Measurements from ENCODE around the gene GARNL3. TPM values are rescaled to one million over a fixed set of nuclear protein-coding genes. Genes with fewer than 3 reads are reported as not detected.
A peak's percentile ranks its signal among the peaks of the same experiment; 100 is the strongest.

GARNL3 gene
- total RNA-seq, 1 donor from 2014 or later = 32.0 TPM

GRCh38 chr9:127365461-127365860 lies 100.9 kb downstream of the GARNL3 start:
- no peak for DNase-seq (ENCODE audit: low spot score)
- Histone ChIP-seq H3K4me3 (no peak overlapping the region), H2AFZ (replicated peaks) (no peak overlapping the region), H3K4me1 (no peaks in the 10 kb centered on the region), H4K20me1 (ENCODE audit: low read depth) (no peaks in the 10 kb centered on the region), H3K79me2 (ENCODE audit: low read depth) (no peaks in the 10 kb centered on the region), H3K27ac (no peak overlapping the region), H3F3A (ENCODE audit: low read depth) (no peaks in the 10 kb centered on the region), H3K27me3 (no peaks in the 10 kb centered on the region), H3K9me3 (ENCODE audit: low read depth) (no peaks in the 10 kb centered on the region), H3K36me3 (no peaks in the 10 kb centered on the region), H3K9ac (no peak overlapping the region), H3K4me2 (no peak overlapping the region)
- no peaks in the 10 kb centered on the region for H3K4me1 Mint-ChIP-seq
- H3K9me3 Mint-ChIP-seq = no peaks in the 10 kb centered on the region
- TF ChIP-seq EZH2 (IDR thresholded peaks at IDR 0.05) (no peak), EZH2phosphoT487 (IDR thresholded peaks at IDR 0.05) (no peak), CTCF (IDR thresholded peaks at IDR 0.05) (no peak)
- no peak overlapping the region for H3K27ac Mint-ChIP-seq
- H3K36me3 Mint-ChIP-seq = no peaks in the 10 kb centered on the region
- H3K27me3 Mint-ChIP-seq (ENCODE audit: insufficient read depth, low read depth) = no peaks in the 10 kb centered on the region
- H3K4me3 Mint-ChIP-seq = no peak overlapping the region

- H3K9me3 ChIP-seq (ENCODE audit: low read depth) = no peaks in the 10 kb centered on the region
- no peak overlapping the region for H3K4me2 ChIP-seq
- no peak overlapping the region for H2AFZ ChIP-seq (replicated peaks)
- H3K79me2 ChIP-seq (ENCODE audit: low read depth) = no peaks in the 10 kb centered on the region
- no peaks in the 10 kb centered on the region for H4K20me1 ChIP-seq (ENCODE audit: low read depth)
- Mint-ChIP-seq H3K27me3 (ENCODE audit: insufficient read depth, low read depth) (peaks cover 5% of the 10 kb centered on the region), H3K36me3 (no peaks in the 10 kb centered on the region), H3K4me3 (no peak overlapping the region), H3K27ac (no peak overlapping the region), H3K4me1 (no peaks in the 10 kb centered on the region), H3K9me3 (no peaks in the 10 kb centered on the region)
- DNase-seq (ENCODE audit: low spot score) = no peak
- H3K27ac ChIP-seq = no peak overlapping the region
- H3K36me3 ChIP-seq = no peaks in the 10 kb centered on the region
- H3K4me3 ChIP-seq = no peak overlapping the region
- no peaks in the 10 kb centered on the region for H3K27me3 ChIP-seq
- no peaks in the 10 kb centered on the region for H3F3A ChIP-seq (ENCODE audit: low read depth)
- H3K4me1 ChIP-seq = no peaks in the 10 kb centered on the region
- no peak overlapping the region for H3K9ac ChIP-seq
- TF ChIP-seq CTCF (IDR thresholded peaks at IDR 0.05) (no peak), EZH2 (IDR thresholded peaks at IDR 0.05) (no peak), EZH2phosphoT487 (IDR thresholded peaks at IDR 0.05) (no peak)
Observed at GRCh38 chr9:127366594-127366993, 102.0 kb downstream of the GARNL3 start.

GRCh38 chr9:127368852-127369402 lies 104.4 kb downstream of the GARNL3 start:
- no peaks in the 10 kb centered on the region for H3K4me1 ChIP-seq
- H3K4me3 Mint-ChIP-seq = peak overlapping the region; percentile 6

More at GRCh38 chr9:127368852-127369402, 104.4 kb downstream of the GARNL3 start:
- no peak for DNase-seq (ENCODE audit: low spot score)
- peaks cover 5% of the 10 kb centered on the region for H3K27me3 Mint-ChIP-seq (ENCODE audit: insufficient read depth, low read depth)
- H3K36me3 Mint-ChIP-seq = no peaks in the 10 kb centered on the region
- H3F3A ChIP-seq (ENCODE audit: low read depth) = no peaks in the 10 kb centered on the region
- no peak overlapping the region for H3K9ac ChIP-seq
- no peaks in the 10 kb centered on the region for H3K79me2 ChIP-seq (ENCODE audit: low read depth)
- no peaks in the 10 kb centered on the region for H3K9me3 Mint-ChIP-seq
- H3K36me3 ChIP-seq = no peaks in the 10 kb centered on the region
- no peak overlapping the region for H3K4me2 ChIP-seq
- no peaks in the 10 kb centered on the region for H3K27me3 ChIP-seq
- TF ChIP-seq EZH2phosphoT487 (IDR thresholded peaks at IDR 0.05) (no peak), EZH2 (IDR thresholded peaks at IDR 0.05) (no peak), CTCF (IDR thresholded peaks at IDR 0.05) (no peak)
- no peak overlapping the region for H3K27ac ChIP-seq
- no peaks in the 10 kb centered on the region for H3K4me1 Mint-ChIP-seq
- no peak overlapping the region for H3K4me3 ChIP-seq
- no peaks in the 10 kb centered on the region for H4K20me1 ChIP-seq (ENCODE audit: low read depth)
- no peak overlapping the region for H2AFZ ChIP-seq (replicated peaks)
- peak overlapping the region; percentile 4 for H3K27ac Mint-ChIP-seq
- H3K9me3 ChIP-seq (ENCODE audit: low read depth) = no peaks in the 10 kb centered on the region
